Measurements from ENCODE around the gene TARBP1. TPM values are rescaled to one million over a fixed set of nuclear protein-coding genes. Genes with fewer than 3 reads are reported as not detected.

Gene TARBP1
- total RNA-seq, 1 experiment from 2014 or later, result 47.3 TPM

GRCh38 chr1:234408757-234409156 is 70.2 kb downstream of the TARBP1 start:
- Histone ChIP-seq H3K27me3 (ENCODE audit: insufficient read depth, low read depth) (no peaks in the 10 kb centered on the region), H3K4me1 (replicated peaks; ENCODE audit: insufficient read depth) (no peaks in the 10 kb centered on the region), H3K4me3 (no peak overlapping the region), H2AFZ (no peak overlapping the region), H3K27ac (no peak overlapping the region), H3F3A (ENCODE audit: insufficient read depth, low read depth) (peaks cover 5% of the 10 kb centered on the region; the same call in 1 of the 2 replicates), H3K9me3 (ENCODE audit: insufficient read depth, low read depth) (no peaks in the 10 kb centered on the region), H4K20me1 (ENCODE audit: insufficient read depth) (no peaks in the 10 kb centered on the region), H3K9me2 (ENCODE audit: insufficient read depth) (no peaks in the 10 kb centered on the region; the same call in 1 of the 2 replicates), H3K79me2 (ENCODE audit: low read depth) (no peaks in the 10 kb centered on the region), H3K4me2 (no peak overlapping the region), H3K36me3 (ENCODE audit: low read depth) (peaks cover 17% of the 10 kb centered on the region; the same call in 1 of the 2 replicates)
- BruUV-seq (replicated peaks), result no TSS peak
- TF ChIP-seq CTCF (conservative IDR thresholded peaks at IDR 0.05), result no peak
- TF ChIP-seq EZH2 (IDR thresholded peaks at IDR 0.05; ENCODE audit: low read depth), result no peak
- POLR2A ChIA-PET (ENCODE audit: unreplicated experiment), result no interaction called here
- intact Hi-C loops (cut with micrococcal nuclease; ENCODE audit: unreplicated experiment), result no loop called here
- CTCF ChIA-PET, result no interaction called here
- DNase-seq, result no peak

- H3K9me2 ChIP-seq (ENCODE audit: insufficient read depth), result no peaks in the 10 kb centered on the region; the same call in 1 of the 2 replicates
- TF ChIP-seq EZH2 (IDR thresholded peaks at IDR 0.05; ENCODE audit: low read depth) (no peak), CTCF (conservative IDR thresholded peaks at IDR 0.05) (no peak)
- H3K9me3 ChIP-seq (ENCODE audit: insufficient read depth, low read depth), result no peaks in the 10 kb centered on the region
- no peaks in the 10 kb centered on the region for H3K79me2 ChIP-seq (ENCODE audit: low read depth)
- DNase-seq, result no peak
- 0 out of 2 replicates have a peak overlapping the region, but pooled peaks have one; percentile 9 for H3K27ac ChIP-seq
- no peak overlapping the region for H3K4me2 ChIP-seq
- no peak overlapping the region for H3K4me3 ChIP-seq
- intact Hi-C loops (cut with micrococcal nuclease; ENCODE audit: unreplicated experiment), result no loop called here
- BruUV-seq (replicated peaks), result no TSS peak
- no peaks in the 10 kb centered on the region for H3K27me3 ChIP-seq (ENCODE audit: insufficient read depth, low read depth)
- no peaks in the 10 kb centered on the region for H4K20me1 ChIP-seq (ENCODE audit: insufficient read depth)
- peaks cover 17% of the 10 kb centered on the region; the same call in 1 of the 2 replicates for H3K36me3 ChIP-seq (ENCODE audit: low read depth)
- CTCF ChIA-PET, result no interaction called here
- H3F3A ChIP-seq (ENCODE audit: insufficient read depth, low read depth), result peaks cover 10% of the 10 kb centered on the region; the same call in 1 of the 2 replicates
- POLR2A ChIA-PET (ENCODE audit: unreplicated experiment), result no interaction called here
- no peak overlapping the region for H2AFZ ChIP-seq
- no peaks in the 10 kb centered on the region for H3K4me1 ChIP-seq (replicated peaks; ENCODE audit: insufficient read depth)
Measured at GRCh38 chr1:234406871-234407270, 72.1 kb downstream of the TARBP1 start.

GRCh38 chr1:234405676-234406075 is 73.3 kb downstream of the TARBP1 start:
- ChIA-PET CTCF (no interaction called here), POLR2A (ENCODE audit: unreplicated experiment) (no interaction called here)
- BruUV-seq (replicated peaks), result no TSS peak
- Histone ChIP-seq H3K4me1 (replicated peaks; ENCODE audit: insufficient read depth) (no peaks in the 10 kb centered on the region), H3K79me2 (ENCODE audit: low read depth) (no peaks in the 10 kb centered on the region), H2AFZ (no peak overlapping the region), H3K36me3 (ENCODE audit: low read depth) (peaks cover 22% of the 10 kb centered on the region; the same call in 1 of the 2 replicates), H3K9me3 (ENCODE audit: insufficient read depth, low read depth) (no peaks in the 10 kb centered on the region), H4K20me1 (ENCODE audit: insufficient read depth) (no peaks in the 10 kb centered on the region), H3K9me2 (ENCODE audit: insufficient read depth) (no peaks in the 10 kb centered on the region; the same call in 1 of the 2 replicates), H3F3A (ENCODE audit: insufficient read depth, low read depth) (peaks cover 16% of the 10 kb centered on the region), H3K4me2 (no peak overlapping the region), H3K27ac (no peak overlapping the region), H3K27me3 (ENCODE audit: insufficient read depth, low read depth) (no peaks in the 10 kb centered on the region), H3K4me3 (no peak overlapping the region)
- no peak for DNase-seq
- intact Hi-C loops (cut with micrococcal nuclease; ENCODE audit: unreplicated experiment), result no loop called here
- no peak for TF ChIP-seq EZH2 (IDR thresholded peaks at IDR 0.05; ENCODE audit: low read depth)
- TF ChIP-seq CTCF (conservative IDR thresholded peaks at IDR 0.05), result no peak

Data from PC-9 (cell line).